ENCODE results near the gene CCT8. TPM values are rescaled to one million over a fixed set of nuclear protein-coding genes. Genes with fewer than 3 reads are reported as not detected.

CCT8 gene, protein sequence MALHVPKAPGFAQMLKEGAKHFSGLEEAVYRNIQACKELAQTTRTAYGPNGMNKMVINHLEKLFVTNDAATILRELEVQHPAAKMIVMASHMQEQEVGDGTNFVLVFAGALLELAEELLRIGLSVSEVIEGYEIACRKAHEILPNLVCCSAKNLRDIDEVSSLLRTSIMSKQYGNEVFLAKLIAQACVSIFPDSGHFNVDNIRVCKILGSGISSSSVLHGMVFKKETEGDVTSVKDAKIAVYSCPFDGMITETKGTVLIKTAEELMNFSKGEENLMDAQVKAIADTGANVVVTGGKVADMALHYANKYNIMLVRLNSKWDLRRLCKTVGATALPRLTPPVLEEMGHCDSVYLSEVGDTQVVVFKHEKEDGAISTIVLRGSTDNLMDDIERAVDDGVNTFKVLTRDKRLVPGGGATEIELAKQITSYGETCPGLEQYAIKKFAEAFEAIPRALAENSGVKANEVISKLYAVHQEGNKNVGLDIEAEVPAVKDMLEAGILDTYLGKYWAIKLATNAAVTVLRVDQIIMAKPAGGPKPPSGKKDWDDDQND
- total RNA-seq = 308 and 323 TPM in 2 replicates
- long read RNA-seq, transcript CCT8-204 (15 exons, 1,872 nt) = minor isoform, 17 of 2,439 reads
- long read RNA-seq, transcript CCT8-201 (15 exons, 2,005 nt) = major isoform, 2,068 of 2,439 reads
- long read RNA-seq, partial matches to known transcripts = 255 of 2,439 reads
- long read RNA-seq, other reads (novel, unspliced or antisense) = 99 of 2,439 reads

DNA sequence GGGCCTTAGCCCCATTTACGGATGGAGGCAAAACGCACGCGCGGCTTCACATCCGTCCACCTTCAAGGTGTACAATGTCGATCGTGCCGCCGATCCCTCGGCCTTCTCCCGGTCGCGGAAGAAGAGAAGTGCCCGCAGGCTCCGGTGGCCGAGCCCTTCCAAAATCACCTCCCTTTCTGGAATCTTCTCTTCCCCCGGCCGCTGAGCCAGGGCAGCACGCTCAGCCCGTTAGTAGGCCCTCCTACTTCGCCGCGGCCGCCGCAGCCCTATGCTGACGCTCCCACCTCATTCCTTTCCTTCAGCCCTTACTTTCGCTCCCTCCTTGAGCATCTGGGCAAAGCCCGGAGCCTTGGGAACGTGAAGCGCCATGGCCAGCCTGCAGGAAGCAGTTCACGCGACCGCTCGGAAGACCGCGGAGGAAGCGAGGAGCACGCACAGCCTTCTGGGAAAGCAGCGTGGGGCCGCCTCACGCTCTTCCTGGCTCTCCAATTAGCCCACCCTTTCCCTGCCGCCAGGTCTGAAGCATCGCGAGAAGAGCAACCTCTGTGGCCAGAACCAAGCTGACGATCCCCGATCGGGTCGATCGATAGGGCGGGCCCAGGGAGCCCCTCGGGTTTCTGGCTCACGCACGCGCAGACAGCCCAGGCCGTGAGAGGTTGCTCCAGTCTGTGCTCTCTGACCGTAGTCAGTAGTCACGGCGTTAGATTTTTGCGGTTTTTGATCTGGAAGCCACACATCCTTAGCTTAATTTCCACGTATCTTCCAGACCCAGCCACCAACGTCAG, at the start of gene CCT8:
Gene CCT8 (minus strand): TSS at position 427 of the 785 bp plus-strand sequence. CDS start 58 bp downstream, at position 369.
- H3K27ac Mint-ChIP-seq (ENCODE audit: unreplicated experiment) = peak within 1 kb of the TSS; percentile 99
- no peaks in the 10 kb centered on the region for H3K9me3 Mint-ChIP-seq
- H3K4me1 Mint-ChIP-seq = peaks cover 28% of the 10 kb centered on the region
- H3K4me3 Mint-ChIP-seq = peak within 1 kb of the TSS; percentile 100
- H3K36me3 Mint-ChIP-seq (ENCODE audit: low read depth) = no peaks in the 10 kb centered on the region
- no peaks in the 10 kb centered on the region for H3K27me3 Mint-ChIP-seq (ENCODE audit: low read depth)
- TF ChIP-seq, protein P1, sequence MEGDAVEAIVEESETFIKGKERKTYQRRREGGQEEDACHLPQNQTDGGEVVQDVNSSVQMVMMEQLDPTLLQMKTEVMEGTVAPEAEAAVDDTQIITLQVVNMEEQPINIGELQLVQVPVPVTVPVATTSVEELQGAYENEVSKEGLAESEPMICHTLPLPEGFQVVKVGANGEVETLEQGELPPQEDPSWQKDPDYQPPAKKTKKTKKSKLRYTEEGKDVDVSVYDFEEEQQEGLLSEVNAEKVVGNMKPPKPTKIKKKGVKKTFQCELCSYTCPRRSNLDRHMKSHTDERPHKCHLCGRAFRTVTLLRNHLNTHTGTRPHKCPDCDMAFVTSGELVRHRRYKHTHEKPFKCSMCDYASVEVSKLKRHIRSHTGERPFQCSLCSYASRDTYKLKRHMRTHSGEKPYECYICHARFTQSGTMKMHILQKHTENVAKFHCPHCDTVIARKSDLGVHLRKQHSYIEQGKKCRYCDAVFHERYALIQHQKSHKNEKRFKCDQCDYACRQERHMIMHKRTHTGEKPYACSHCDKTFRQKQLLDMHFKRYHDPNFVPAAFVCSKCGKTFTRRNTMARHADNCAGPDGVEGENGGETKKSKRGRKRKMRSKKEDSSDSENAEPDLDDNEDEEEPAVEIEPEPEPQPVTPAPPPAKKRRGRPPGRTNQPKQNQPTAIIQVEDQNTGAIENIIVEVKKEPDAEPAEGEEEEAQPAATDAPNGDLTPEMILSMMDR (conservative IDR thresholded peaks at IDR 0.05) = no peak
- DNase-seq (ENCODE audit: low read depth, low spot score) = peak; percentile 95

DNA sequence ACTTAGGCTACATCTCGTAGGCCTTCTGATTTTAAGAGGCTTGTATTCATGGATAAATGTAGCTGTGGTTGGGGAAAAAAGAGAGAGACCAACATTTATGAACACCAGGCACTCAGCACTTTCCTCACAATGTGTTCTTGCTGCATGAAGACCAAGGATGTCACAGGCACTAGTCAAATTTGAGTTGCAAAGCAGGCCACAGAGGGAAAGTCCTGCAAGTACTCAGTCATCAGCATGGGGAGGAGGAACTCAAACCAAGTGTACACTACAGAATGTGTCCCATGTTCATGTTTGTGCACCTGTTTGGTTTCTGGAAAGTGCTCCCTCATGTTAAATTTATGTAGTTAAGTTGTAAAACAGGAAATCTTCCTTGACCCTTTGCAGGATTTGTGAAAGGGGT, 48.3 kb upstream of the CCT8 start:
- no peak for DNase-seq (ENCODE audit: low read depth, low spot score)
- Mint-ChIP-seq H3K4me1 (peaks cover 7% of the 10 kb centered on the region), H3K27ac (ENCODE audit: unreplicated experiment) (no peak overlapping the region), H3K27me3 (ENCODE audit: low read depth) (peaks cover 4% of the 10 kb centered on the region), H3K4me3 (no peak overlapping the region), H3K36me3 (ENCODE audit: low read depth) (no peaks in the 10 kb centered on the region), H3K9me3 (no peaks in the 10 kb centered on the region)
- TF ChIP-seq, protein P1 (conservative IDR thresholded peaks at IDR 0.05) = no peak

DNA sequence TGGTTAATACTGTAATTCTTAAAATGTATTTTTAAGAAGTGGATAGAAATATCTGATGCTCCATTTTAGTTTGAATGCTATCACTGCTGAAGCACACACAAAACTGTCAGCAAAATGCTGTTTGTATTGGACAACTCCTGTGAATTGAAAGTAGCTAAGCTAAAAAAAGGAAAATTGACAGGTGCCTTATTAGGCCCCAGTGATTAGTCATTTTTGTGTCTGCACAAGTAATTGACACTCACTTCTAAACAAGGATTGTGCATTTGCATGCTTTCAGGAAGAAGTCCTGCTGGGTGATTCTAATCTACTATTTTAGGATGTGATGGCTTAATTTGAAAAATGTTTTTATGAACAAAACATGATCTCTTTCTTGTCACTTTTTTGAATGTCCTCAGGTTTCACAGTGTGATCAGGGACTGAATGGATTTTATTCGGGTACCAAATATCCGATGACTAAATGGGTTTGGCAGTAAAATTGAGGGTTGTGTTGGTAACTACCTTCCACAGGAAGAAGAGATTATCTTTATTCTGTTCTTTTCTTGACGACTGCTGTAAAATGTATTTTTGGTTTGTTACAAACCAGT, 44.0 kb upstream of the CCT8 start:
- Mint-ChIP-seq H3K4me3 (no peak overlapping the region), H3K27ac (ENCODE audit: unreplicated experiment) (no peak overlapping the region), H3K36me3 (ENCODE audit: low read depth) (no peaks in the 10 kb centered on the region), H3K4me1 (peaks cover 15% of the 10 kb centered on the region), H3K9me3 (no peaks in the 10 kb centered on the region), H3K27me3 (ENCODE audit: low read depth) (peaks cover 2% of the 10 kb centered on the region)
- TF ChIP-seq, protein P1 (conservative IDR thresholded peaks at IDR 0.05) = no peak
- DNase-seq (ENCODE audit: low read depth, low spot score) = no peak

DNA sequence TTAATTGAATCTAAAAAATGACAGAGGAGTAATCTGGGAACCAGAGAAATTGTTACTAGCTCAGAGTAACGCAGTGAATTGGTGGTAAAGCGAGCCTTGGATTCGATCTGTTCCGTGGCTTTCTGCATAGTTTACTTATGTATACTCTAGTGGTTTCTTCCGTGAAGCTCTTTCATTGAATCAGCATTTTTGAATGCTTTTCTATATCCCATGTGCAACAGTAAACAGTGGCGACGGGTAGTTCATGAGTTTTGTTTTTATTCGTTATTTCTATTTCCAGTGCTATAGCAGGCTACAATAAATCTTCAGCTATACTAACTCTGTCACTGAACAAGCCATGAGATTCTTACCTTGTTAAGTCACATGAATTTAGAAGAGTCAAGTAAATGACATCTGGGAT, 42.5 kb upstream of the CCT8 start:
- TF ChIP-seq, protein P1 (conservative IDR thresholded peaks at IDR 0.05) = no peak
- H3K4me1 Mint-ChIP-seq = peaks cover 15% of the 10 kb centered on the region
- no peak overlapping the region for H3K4me3 Mint-ChIP-seq
- no peak for DNase-seq (ENCODE audit: low read depth, low spot score)
- no peaks in the 10 kb centered on the region for H3K9me3 Mint-ChIP-seq
- H3K27me3 Mint-ChIP-seq (ENCODE audit: low read depth) = no peaks in the 10 kb centered on the region
- H3K27ac Mint-ChIP-seq (ENCODE audit: unreplicated experiment) = no peak overlapping the region
- H3K36me3 Mint-ChIP-seq (ENCODE audit: low read depth) = no peaks in the 10 kb centered on the region
